Type B pancreatic cell (in vitro differentiated cells): ENCODE measurements around the gene FAM193A. TPM values are rescaled to one million over a fixed set of nuclear protein-coding genes. Genes with fewer than 3 reads are reported as not detected.
A peak's percentile ranks its signal among the peaks of the same experiment; 100 is the strongest.
"Not testable (repeated sequence)": the region's sequence is repeated elsewhere in the genome, so short reads cannot be mapped to it uniquely, and the experiment has no call there.

Experiments used
- DNase-seq: peaks from one replicate; pipeline ENCODE4 v3.0.0; 2021; ENCODE audit warnings: mixed read lengths; ENCODE audit not compliant: unreplicated experiment; ENCODE audit errors: extremely low spot score
- H3K27ac Mint-ChIP-seq: 2 replicates; pipeline ENCODE4 v1.8.0; 2021; ENCODE audit warnings: mild to moderate bottlenecking, mixed read lengths
- H3K27me3 Mint-ChIP-seq: 2 replicates; pipeline ENCODE4 v1.8.0; 2021; ENCODE audit warnings: mixed read lengths
- H3K36me3 Mint-ChIP-seq: 2 replicates; pipeline ENCODE4 v1.8.0; 2021; ENCODE audit warnings: mixed read lengths
- H3K4me1 Mint-ChIP-seq: one replicate; pipeline ENCODE4 v1.8.0; 2021; ENCODE audit warnings: mixed read lengths; ENCODE audit not compliant: unreplicated experiment
- H3K4me3 Mint-ChIP-seq: 2 replicates; pipeline ENCODE4 v1.8.0; 2021; ENCODE audit warnings: mild to moderate bottlenecking, mixed read lengths
- H3K9me3 Mint-ChIP-seq: 2 replicates; pipeline ENCODE4 v1.8.0; 2021; ENCODE audit warnings: mixed read lengths
- total RNA-seq: library from RNA; stranded (reverse); gene quantifications from 2 replicates; pipeline ENCODE4 v1.2.1, GENCODE V29; 2021; ENCODE audit warnings: low replicate concordance
- TF ChIP-seq, protein P1 (sequence below): fragments of 200-600 bp; sonication (generic); conservative IDR thresholded peaks from 2 replicates; pipeline ENCODE4 v1.5.0; 2021; ENCODE audit warnings: antibody characterized with exemption, mild to moderate bottlenecking

Gene FAM193A
- total RNA-seq, 1 donor from 2014 or later: 37.1 TPM

DNA sequence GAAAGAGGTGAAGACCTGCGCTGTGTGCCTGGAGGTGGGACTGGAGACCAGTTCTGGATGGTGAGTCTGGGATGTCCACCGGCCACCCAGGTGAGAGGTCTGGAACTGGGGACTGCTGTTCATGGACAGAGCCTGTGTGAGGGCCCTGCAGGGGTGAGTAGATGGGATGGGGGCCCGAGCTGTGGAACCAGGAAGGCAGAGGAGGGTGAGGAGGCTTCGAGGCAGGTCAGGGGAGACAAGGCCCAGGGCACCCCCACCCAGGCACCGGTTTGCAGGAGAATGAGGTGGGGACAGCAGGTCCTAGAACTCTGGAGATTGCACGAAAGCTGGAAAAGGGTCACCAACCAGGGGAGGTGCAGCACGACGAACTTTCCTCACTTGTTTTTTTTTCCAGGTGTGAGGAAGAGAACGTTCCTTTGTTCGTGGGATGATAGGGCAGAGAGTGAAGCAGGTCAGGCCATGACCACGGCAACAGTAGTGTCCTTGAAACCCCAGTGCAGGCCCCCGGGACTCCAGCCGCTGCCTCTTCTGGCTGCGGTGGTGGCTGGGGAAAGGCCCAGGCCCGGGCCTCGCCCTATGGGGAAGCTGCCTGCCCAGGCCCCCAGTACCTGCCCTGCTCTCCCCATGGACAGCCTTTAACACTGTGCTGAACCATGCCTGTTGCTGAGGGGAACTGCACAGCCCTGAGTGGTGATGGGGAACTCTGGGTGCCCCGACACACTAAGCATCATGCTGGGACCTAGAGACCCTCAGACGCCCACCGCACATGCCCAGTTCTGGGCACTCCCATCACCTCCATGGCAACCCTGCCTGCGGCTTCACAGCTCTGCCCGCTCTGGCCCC, 196.8 kb downstream of the FAM193A start:
- Mint-ChIP-seq H3K27me3 (no peaks in the 10 kb centered on the region), H3K36me3 (peaks cover 33% of the 10 kb centered on the region), H3K9me3 (peaks cover 20% of the 10 kb centered on the region), H3K4me1 (no peaks in the 10 kb centered on the region), H3K4me3 (no peak overlapping the region), H3K27ac (no peak overlapping the region)
- no peak for DNase-seq
- TF ChIP-seq, protein P1, sequence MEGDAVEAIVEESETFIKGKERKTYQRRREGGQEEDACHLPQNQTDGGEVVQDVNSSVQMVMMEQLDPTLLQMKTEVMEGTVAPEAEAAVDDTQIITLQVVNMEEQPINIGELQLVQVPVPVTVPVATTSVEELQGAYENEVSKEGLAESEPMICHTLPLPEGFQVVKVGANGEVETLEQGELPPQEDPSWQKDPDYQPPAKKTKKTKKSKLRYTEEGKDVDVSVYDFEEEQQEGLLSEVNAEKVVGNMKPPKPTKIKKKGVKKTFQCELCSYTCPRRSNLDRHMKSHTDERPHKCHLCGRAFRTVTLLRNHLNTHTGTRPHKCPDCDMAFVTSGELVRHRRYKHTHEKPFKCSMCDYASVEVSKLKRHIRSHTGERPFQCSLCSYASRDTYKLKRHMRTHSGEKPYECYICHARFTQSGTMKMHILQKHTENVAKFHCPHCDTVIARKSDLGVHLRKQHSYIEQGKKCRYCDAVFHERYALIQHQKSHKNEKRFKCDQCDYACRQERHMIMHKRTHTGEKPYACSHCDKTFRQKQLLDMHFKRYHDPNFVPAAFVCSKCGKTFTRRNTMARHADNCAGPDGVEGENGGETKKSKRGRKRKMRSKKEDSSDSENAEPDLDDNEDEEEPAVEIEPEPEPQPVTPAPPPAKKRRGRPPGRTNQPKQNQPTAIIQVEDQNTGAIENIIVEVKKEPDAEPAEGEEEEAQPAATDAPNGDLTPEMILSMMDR: no peak

DNA sequence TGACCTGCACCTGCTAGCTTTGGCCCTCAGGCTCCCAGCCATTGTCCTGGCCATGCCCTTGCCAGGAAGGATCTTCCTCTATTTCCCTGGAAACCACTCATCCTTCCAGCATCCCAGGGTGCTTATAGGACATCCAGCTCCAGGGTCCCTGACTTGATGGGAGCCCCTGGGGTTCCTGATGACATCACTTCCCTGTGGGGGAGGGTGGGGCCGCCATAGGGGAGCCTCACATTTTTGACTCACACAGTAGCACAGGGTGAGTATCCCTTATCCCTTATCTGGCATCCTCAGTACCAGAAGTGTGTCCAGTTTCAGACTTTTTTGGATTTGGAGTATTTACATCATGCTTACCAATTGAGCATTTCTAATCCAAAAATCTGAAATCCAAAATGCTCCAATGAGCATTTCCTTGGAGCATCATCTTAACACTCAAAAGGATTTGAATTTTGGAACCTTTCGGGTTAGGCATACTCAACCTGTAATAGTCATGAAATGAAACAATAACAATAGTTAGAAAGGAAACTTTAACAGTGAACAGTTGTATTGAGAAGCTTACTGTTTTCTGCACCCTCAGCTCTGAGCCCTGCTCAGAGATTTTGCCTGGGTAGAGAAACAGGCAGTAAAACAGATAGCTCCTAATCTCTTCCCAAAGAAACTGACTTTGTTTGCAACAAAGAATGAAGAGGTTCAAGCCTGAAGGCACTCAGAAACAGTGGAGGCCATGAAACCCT, 197.6 kb downstream of the FAM193A start:
- H3K36me3 Mint-ChIP-seq: peaks cover 36% of the 10 kb centered on the region
- H3K4me1 Mint-ChIP-seq: no peaks in the 10 kb centered on the region
- no peaks in the 10 kb centered on the region for H3K27me3 Mint-ChIP-seq
- peaks cover 24% of the 10 kb centered on the region for H3K9me3 Mint-ChIP-seq
- H3K27ac Mint-ChIP-seq: no peak overlapping the region
- DNase-seq: no peak
- TF ChIP-seq, protein P1: no peak
- no peak overlapping the region for H3K4me3 Mint-ChIP-seq

DNA sequence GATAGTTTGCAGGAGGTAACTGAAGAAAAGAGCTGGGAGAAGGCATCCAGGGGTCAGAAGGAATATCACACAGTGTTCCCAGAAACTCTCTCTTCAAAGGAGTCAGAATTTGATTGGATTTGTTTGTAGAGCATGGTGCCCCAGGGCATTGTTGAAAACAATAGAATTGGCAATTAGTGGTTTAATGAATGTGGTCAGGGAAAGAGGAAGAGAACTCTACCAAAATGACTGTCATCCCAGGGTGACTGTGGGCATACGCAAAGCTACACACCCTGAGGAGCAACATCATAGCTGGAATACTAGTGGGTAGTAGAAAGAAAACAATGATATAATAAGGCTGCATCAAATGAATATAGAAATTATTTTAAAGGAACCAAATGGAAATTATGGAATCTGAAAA, 198.2 kb downstream of the FAM193A start:
- Mint-ChIP-seq H3K36me3 (peaks cover 36% of the 10 kb centered on the region), H3K4me1 (no peaks in the 10 kb centered on the region), H3K27me3 (no peaks in the 10 kb centered on the region), H3K9me3 (peaks cover 24% of the 10 kb centered on the region), H3K4me3 (no peak overlapping the region), H3K27ac (no peak overlapping the region)
- TF ChIP-seq, protein P1: no peak
- DNase-seq: no peak

DNA sequence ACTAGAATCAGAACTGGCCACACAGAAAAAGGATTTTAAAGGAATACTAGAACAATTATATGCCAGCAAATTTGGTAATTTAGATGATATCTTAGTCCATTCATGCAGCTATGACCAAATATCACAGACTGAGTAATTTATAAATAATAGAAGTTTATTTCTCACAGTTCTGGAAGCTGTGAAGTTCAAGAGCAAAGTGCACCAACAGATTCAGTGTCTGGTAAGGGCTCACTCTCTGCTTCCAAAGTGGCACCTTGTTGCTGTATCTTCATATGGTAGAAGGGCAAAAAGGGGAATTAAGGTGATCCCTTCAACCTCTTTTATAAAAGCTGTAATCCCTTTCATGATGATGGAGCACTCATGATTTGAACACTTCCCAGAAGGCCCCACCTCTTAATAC, 199.4 kb downstream of the FAM193A start:
- Mint-ChIP-seq H3K27me3 (no peaks in the 10 kb centered on the region), H3K27ac (no peak overlapping the region)

DNA sequence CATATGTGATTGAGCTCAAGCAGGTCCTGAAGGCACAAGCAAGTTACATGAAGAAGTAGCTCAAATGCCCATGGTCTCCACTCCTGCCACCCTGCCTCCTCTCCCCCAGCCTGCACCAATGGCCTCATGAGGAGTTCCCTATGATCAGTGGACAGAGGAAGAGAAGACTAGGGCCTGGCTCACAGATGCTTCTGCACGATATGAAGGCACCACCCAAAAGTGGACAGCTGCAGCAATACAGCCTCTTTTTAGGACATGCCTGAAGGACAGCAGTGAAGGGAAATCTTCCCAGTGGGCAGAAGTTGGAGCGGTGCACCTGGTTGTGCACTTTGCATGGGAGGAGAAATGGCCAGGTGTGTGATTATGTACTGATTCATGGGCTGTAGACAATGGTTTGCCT, 201.8 kb downstream of the FAM193A start:
- not testable (repeated sequence) for H3K27me3 Mint-ChIP-seq, DNase-seq, H3K27ac Mint-ChIP-seq, H3K4me1 Mint-ChIP-seq, H3K4me3 Mint-ChIP-seq
- H3K9me3 Mint-ChIP-seq: peaks cover 24% of the 10 kb centered on the region
- peaks cover 39% of the 10 kb centered on the region for H3K36me3 Mint-ChIP-seq

More for the DNA sequence above, 199.4 kb downstream of the FAM193A start:
- TF ChIP-seq, protein P1: no peak
- DNase-seq: no peak
- H3K4me1 Mint-ChIP-seq: no peaks in the 10 kb centered on the region
- no peak overlapping the region for H3K4me3 Mint-ChIP-seq
- H3K9me3 Mint-ChIP-seq: peaks cover 24% of the 10 kb centered on the region
- peaks cover 44% of the 10 kb centered on the region for H3K36me3 Mint-ChIP-seq

DNA sequence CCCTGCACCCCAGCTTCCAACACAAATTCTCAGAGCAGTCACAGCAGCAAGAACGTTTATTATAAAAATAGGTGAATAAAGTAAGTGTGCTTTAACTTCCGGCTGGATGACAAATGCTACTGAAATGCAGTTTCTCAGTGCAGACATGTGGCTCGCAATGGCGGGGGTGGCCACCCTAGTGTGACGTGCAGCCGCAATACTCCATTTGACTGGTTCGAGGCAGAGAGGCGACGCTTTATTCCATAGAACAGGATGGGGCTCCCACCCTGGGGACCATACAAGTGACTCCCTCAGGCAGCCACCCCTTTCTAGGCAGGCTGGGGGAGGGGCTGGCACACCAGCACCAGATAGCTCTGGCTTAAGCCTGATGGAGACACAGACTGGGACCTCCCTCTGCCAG, 205.2 kb downstream of the FAM193A start:
- H3K4me1 Mint-ChIP-seq: no peaks in the 10 kb centered on the region
- H3K4me3 Mint-ChIP-seq: no peak overlapping the region
- H3K9me3 Mint-ChIP-seq: peaks cover 8% of the 10 kb centered on the region
- no peaks in the 10 kb centered on the region for H3K27me3 Mint-ChIP-seq
- peaks cover 19% of the 10 kb centered on the region for H3K36me3 Mint-ChIP-seq
- H3K27ac Mint-ChIP-seq: peak overlapping the region; percentile 39
- no peak for DNase-seq
- TF ChIP-seq, protein P1: no peak
